IPS-20b (cell line): ENCODE data around the gene RBM34.

Source experiments
- H3K27ac ChIP-seq: one replicate; pipeline ENCODE4 v1.5.1; 2013; ENCODE audit warnings: low read length
- H3K27me3 ChIP-seq: 2 replicates; pipeline ENCODE4 v1.6.1; 2013; ENCODE audit warnings: mild to moderate bottlenecking, low read length, inconsistent platforms; ENCODE audit not compliant: insufficient read depth
- H3K36me3 ChIP-seq: 2 replicates; pipeline ENCODE4 v1.6.1; 2013; ENCODE audit warnings: low read depth, mild to moderate bottlenecking, inconsistent platforms, low read length, moderate library complexity; ENCODE audit not compliant: insufficient read depth
- H3K4me1 ChIP-seq: 2 replicates; pipeline ENCODE4 v1.6.1; 2013; ENCODE audit warnings: mild to moderate bottlenecking, control low read depth, inconsistent platforms, low read length, moderate library complexity; ENCODE audit not compliant: insufficient read depth
- H3K4me3 ChIP-seq: 2 replicates; pipeline ENCODE4 v1.5.1; 2013; ENCODE audit warnings: mild to moderate bottlenecking, low read length, inconsistent platforms
- H3K9ac ChIP-seq: 2 replicates; pipeline ENCODE4 v1.6.1; 2013; ENCODE audit warnings: low read depth, mild to moderate bottlenecking, inconsistent platforms, low read length, moderate library complexity
- H3K9me3 ChIP-seq: 2 replicates; pipeline ENCODE4 v1.6.1; 2013; ENCODE audit warnings: mild to moderate bottlenecking, low read depth, low read length, inconsistent platforms; ENCODE audit not compliant: insufficient read depth

The RBM34 gene

DNA sequence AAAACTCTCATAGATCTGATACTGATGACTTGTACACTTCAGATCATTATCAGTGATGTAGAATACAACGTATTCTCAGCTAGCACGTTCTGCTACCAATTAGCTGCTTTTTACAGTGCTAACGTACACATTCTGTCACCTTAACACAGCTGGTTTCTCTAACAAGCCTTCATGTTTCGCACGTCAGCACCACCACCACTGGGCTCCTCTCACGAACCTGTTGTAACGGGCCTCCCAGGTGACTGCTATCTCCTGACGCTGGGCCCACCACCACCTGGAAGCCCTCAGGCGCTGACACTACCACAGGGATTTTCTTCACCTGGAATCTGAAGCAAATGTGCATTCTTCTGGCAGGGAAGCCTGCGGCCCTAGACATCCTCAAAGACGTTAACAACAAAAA lies 52.2 kb downstream of the RBM34 start:
- Histone ChIP-seq H3K4me1 (peaks cover 2% of the 10 kb centered on the region; the same call in 1 of the 2 replicates), H3K9ac (no peak overlapping the region), H3K9me3 (no peaks in the 10 kb centered on the region), H3K4me3 (no peak overlapping the region), H3K27me3 (peaks cover 2% of the 10 kb centered on the region; the same call in 1 of the 2 replicates), H3K27ac (no peak overlapping the region), H3K36me3 (peaks cover 72% of the 10 kb centered on the region)

- H3K4me3 ChIP-seq: no peak overlapping the region
- H3K4me1 ChIP-seq: peaks cover 3% of the 10 kb centered on the region; the same call in 1 of the 2 replicates
- H3K9me3 ChIP-seq: no peaks in the 10 kb centered on the region
- peaks cover 65% of the 10 kb centered on the region for H3K36me3 ChIP-seq
- H3K27ac ChIP-seq: no peak overlapping the region
- peaks cover 5% of the 10 kb centered on the region; the same call in 1 of the 2 replicates for H3K27me3 ChIP-seq
- no peak overlapping the region for H3K9ac ChIP-seq
Measured at GRCh38 chr1:235108185-235108593, 52.9 kb downstream of the RBM34 start.

- H3K9ac ChIP-seq: no peak overlapping the region
- H3K36me3 ChIP-seq: peaks cover 59% of the 10 kb centered on the region
- no peaks in the 10 kb centered on the region for H3K9me3 ChIP-seq
- no peak overlapping the region for H3K4me3 ChIP-seq
- H3K27ac ChIP-seq: no peak overlapping the region
- peaks cover 3% of the 10 kb centered on the region; the same call in 1 of the 2 replicates for H3K4me1 ChIP-seq
- peaks cover 5% of the 10 kb centered on the region; the same call in 1 of the 2 replicates for H3K27me3 ChIP-seq
Measured at GRCh38 chr1:235107368-235108184, 53.5 kb downstream of the RBM34 start.

GRCh38 chr1:235106457-235106856 lies 54.6 kb downstream of the RBM34 start:
- Histone ChIP-seq H3K4me1 (peaks cover 3% of the 10 kb centered on the region; the same call in 1 of the 2 replicates), H3K36me3 (peaks cover 48% of the 10 kb centered on the region), H3K27ac (no peak overlapping the region), H3K4me3 (no peak overlapping the region), H3K9ac (no peak overlapping the region), H3K27me3 (peaks cover 5% of the 10 kb centered on the region; the same call in 1 of the 2 replicates), H3K9me3 (no peaks in the 10 kb centered on the region)

- H3K9me3 ChIP-seq: no peaks in the 10 kb centered on the region
- H3K4me3 ChIP-seq: no peak overlapping the region
- H3K9ac ChIP-seq: no peak overlapping the region
- no peak overlapping the region for H3K27ac ChIP-seq
- H3K36me3 ChIP-seq: peaks cover 37% of the 10 kb centered on the region
- peaks cover 3% of the 10 kb centered on the region; the same call in 1 of the 2 replicates for H3K4me1 ChIP-seq
- H3K27me3 ChIP-seq: peaks cover 5% of the 10 kb centered on the region; the same call in 1 of the 2 replicates
Measured at GRCh38 chr1:235105051-235106043, 55.7 kb downstream of the RBM34 start.

- H3K27me3 ChIP-seq: peaks cover 5% of the 10 kb centered on the region; the same call in 1 of the 2 replicates
- H3K36me3 ChIP-seq: peaks cover 13% of the 10 kb centered on the region; the same call in 1 of the 2 replicates
- H3K27ac ChIP-seq: no peak overlapping the region
- H3K4me3 ChIP-seq: no peak overlapping the region
- H3K9ac ChIP-seq: no peak overlapping the region
- peaks cover 3% of the 10 kb centered on the region; the same call in 1 of the 2 replicates for H3K4me1 ChIP-seq
- H3K9me3 ChIP-seq: no peaks in the 10 kb centered on the region
Measured at GRCh38 chr1:235102993-235103411, 58.0 kb downstream of the RBM34 start.

- Histone ChIP-seq H3K4me3 (no peak overlapping the region), H3K27ac (no peak overlapping the region), H3K9me3 (no peaks in the 10 kb centered on the region), H3K9ac (no peak overlapping the region), H3K27me3 (peaks cover 5% of the 10 kb centered on the region; the same call in 1 of the 2 replicates), H3K4me1 (peaks cover 3% of the 10 kb centered on the region; the same call in 1 of the 2 replicates), H3K36me3 (peaks cover 5% of the 10 kb centered on the region; the same call in 1 of the 2 replicates)
Measured at GRCh38 chr1:235102259-235102582, 58.8 kb downstream of the RBM34 start.

DNA sequence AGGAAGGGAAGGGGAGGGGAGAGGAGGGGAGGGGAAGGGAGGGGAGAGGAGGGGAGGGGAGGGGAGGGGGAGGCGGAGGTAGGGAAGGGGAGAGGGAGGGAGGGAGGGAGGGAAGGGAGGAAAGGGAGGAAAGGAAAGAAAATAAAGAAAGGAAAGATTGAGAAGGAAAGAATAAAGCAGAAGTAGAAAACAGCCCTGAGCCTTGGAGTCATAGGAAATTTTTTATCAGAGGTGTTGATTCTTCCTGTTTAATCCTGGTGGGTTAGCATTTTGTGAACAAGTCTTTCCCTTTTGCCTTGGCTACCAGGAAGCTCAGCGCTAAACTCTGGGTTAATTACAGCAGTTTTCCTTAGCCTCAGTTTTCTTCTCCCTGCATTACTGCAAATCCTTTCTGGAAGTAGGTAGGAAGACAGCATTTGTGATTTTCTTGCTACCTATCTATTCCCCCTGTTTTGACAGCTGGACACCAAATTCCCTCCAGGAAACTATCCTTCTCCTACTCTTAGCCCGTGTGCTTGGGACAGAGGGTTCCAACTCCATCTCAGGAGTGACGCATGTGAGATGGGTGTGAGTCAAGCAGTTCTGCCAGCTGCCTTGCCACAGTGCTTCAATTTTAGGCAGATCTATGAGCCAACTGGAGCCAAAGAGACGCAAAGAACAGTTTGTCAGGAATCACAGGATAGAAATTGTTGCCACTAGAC lies 59.3 kb downstream of the RBM34 start:
- peaks cover 3% of the 10 kb centered on the region; the same call in 1 of the 2 replicates for H3K4me1 ChIP-seq
- H3K27ac ChIP-seq: no peak overlapping the region
- H3K27me3 ChIP-seq: peaks cover 5% of the 10 kb centered on the region; the same call in 1 of the 2 replicates
- no peaks in the 10 kb centered on the region for H3K9me3 ChIP-seq
- no peak overlapping the region for H3K4me3 ChIP-seq
- H3K9ac ChIP-seq: no peak overlapping the region
- 0 out of 2 replicates have a peak, but pooled peaks cover under 1% of the 10 kb centered on the region for H3K36me3 ChIP-seq

- no peak overlapping the region for H3K27ac ChIP-seq
- H3K9ac ChIP-seq: no peak overlapping the region
- H3K27me3 ChIP-seq: peaks cover 5% of the 10 kb centered on the region; the same call in 1 of the 2 replicates
- H3K36me3 ChIP-seq: no peaks in the 10 kb centered on the region
- no peaks in the 10 kb centered on the region for H3K9me3 ChIP-seq
- peaks cover 3% of the 10 kb centered on the region; the same call in 1 of the 2 replicates for H3K4me1 ChIP-seq
- no peak overlapping the region for H3K4me3 ChIP-seq
Measured at GRCh38 chr1:235100194-235100772, 60.8 kb downstream of the RBM34 start.

GRCh38 chr1:235098991-235099390 lies 62.1 kb downstream of the RBM34 start:
- no peak overlapping the region for H3K9ac ChIP-seq
- H3K27me3 ChIP-seq: peaks cover 4% of the 10 kb centered on the region; the same call in 1 of the 2 replicates
- H3K4me1 ChIP-seq: peaks cover 2% of the 10 kb centered on the region; the same call in 1 of the 2 replicates
- H3K9me3 ChIP-seq: no peaks in the 10 kb centered on the region
- no peak overlapping the region for H3K27ac ChIP-seq
- no peaks in the 10 kb centered on the region for H3K36me3 ChIP-seq
- no peak overlapping the region for H3K4me3 ChIP-seq
